A549 (cell line): ENCODE data around the gene LGALS9C. TPM values are rescaled to one million over a fixed set of nuclear protein-coding genes. Genes with fewer than 3 reads are reported as not detected.
"Not testable (repeated sequence)": the region's sequence is repeated elsewhere in the genome, so short reads cannot be mapped to it uniquely, and the experiment has no call there.

ENCODE experiments used
- ATAC-seq, 2 experiments: fragments of 200-7000 bp in 1 of 2; fragments of >200 bp in 1 of 2; cut with Nextera tagmentation in 1 of 2; cut with Tn5 transposase in 1 of 2; 3 replicates each; pipeline versions ENCODE4 v1.8.0 to v1.9.1; 2018 to 2020; ENCODE audit warnings: mild to moderate bottlenecking in 1 of 2, moderate library complexity in 1 of 2
- CTCF ChIA-PET: fragments of 300-600 bp; sonication (Branson Sonifier 250); formaldehyde crosslinking; extraction: SDS; loops from one replicate; lab custom pipeline; 2021; ENCODE audit warnings: antibody characterized with exemption, inconsistent platforms; lab: Yijun Ruan, JAX
- POLR2A ChIA-PET: fragments of 350-600 bp; formaldehyde crosslinking; extraction: SDS; loops from one replicate; lab custom pipeline; 2021; ENCODE audit warnings: antibody characterized with exemption, inconsistent platforms; lab: Yijun Ruan, JAX
- DNase-seq, 2 experiments: peaks; one replicate each; pipeline versions ENCODE4 v3.0.0 to v3.0.0-alpha.2; 2011 to 2016; ENCODE audit warnings: low read depth in 1 of 2, low spot score in 1 of 2
- FAIRE-seq: peaks from 2 replicates; lab custom pipeline; 2011; peaks lifted over from hg19 to GRCh38; lab: Jason Lieb, UNC
- H3K27ac ChIP-seq, 2 experiments: fragments of >200 bp; sonication (Bioruptor Twin); formaldehyde crosslinking; 3 replicates each; pipeline ENCODE4 v1.5.1; 2016 to 2017
- H3K4me1 ChIP-seq: fragments of >200 bp; sonication (Bioruptor Twin); formaldehyde crosslinking; 3 replicates; pipeline ENCODE4 v1.6.1; 2016
- H3K4me2 ChIP-seq: fragments of >200 bp; sonication (Bioruptor Twin); formaldehyde crosslinking; 3 replicates; pipeline ENCODE4 v1.6.1; 2016
- H3K4me3 ChIP-seq: fragments of >200 bp; sonication (Bioruptor Twin); formaldehyde crosslinking; 3 replicates; pipeline ENCODE4 v1.5.1; 2016
- H3K9me3 ChIP-seq: fragments of >200 bp; sonication (Bioruptor Twin); formaldehyde crosslinking; 3 replicates; pipeline ENCODE4 v1.6.1; 2016
- RAD21 ChIP-seq, 2 experiments: fragments of >200 bp in 1 of 2; sonication (Bioruptor Twin) in 1 of 2; formaldehyde crosslinking in 1 of 2; IDR thresholded peaks in 1 of 2; conservative IDR thresholded peaks in 1 of 2; 2 replicates in 1 of 2; 3 replicates in 1 of 2; pipeline ENCODE4 v1.6.1; 2012 to 2018; ENCODE audit warnings: inconsistent platforms in 1 of 2
- SMC3 ChIP-seq: fragments of >200 bp; sonication (Bioruptor Twin); formaldehyde crosslinking; IDR thresholded peaks from 3 replicates; pipeline ENCODE4 v1.6.1; 2018; ENCODE audit warnings: inconsistent platforms
- WGBS: methylation state at CpG from one replicate; pipeline ENCODE4 v1.1.6; 2017; ENCODE audit errors: missing lambda C conversion rate; 5-methylcytosine and 5-hydroxymethylcytosine counted together
- polyA minus RNA-seq: library from RNA; depleted of rRNA, polyadenylated mRNA; stranded (reverse); fragments of >200 nt; gene quantifications from 2 replicates; pipeline ENCODE4 v1.2.3, GENCODE V29; 2011; rRNA and poly(A)+ RNA removed
- polyA plus RNA-seq, 4 experiments: library from polyadenylated mRNA; depleted of rRNA in 3 of 4; stranded (reverse); fragments of >200 nt; fragmentation: RNase III in 1 of 4; extraction: RNeasy Plus Mini Kit Qiagen cat#74134 plus additional on column Dnase treatment in 1 of 4; gene quantifications; 2 replicates in 3 of 4; 3 replicates in 1 of 4; pipeline ENCODE4 v1.2.3, GENCODE V29; 2011 to 2017

LGALS9C gene
- not detected in 2 replicates for polyA plus RNA-seq (2011; rRNA removed)
- polyA plus RNA-seq (2012; cell fraction: cytosol; rRNA removed): not detected in 2 replicates
- polyA plus RNA-seq (2012; cell fraction: nucleus; rRNA removed): not detected in 2 replicates
- polyA plus RNA-seq (2017; fragmentation: RNase III; extraction: RNeasy Plus Mini Kit Qiagen cat#74134 plus additional on column Dnase treatment): not detected in 3 replicates
- polyA minus RNA-seq: not detected in 2 replicates

GRCh38 chr17:18476508-18477308 lies at the start of gene LGALS9C:
Gene LGALS9C, plus strand, starts transcription at chr17:18476789. Its CDS starts 66 bp downstream, at chr17:18476855.
- DNase-seq, H3K27ac ChIP-seq, H3K4me2 ChIP-seq, POLR2A ChIA-PET, FAIRE-seq, H3K9me3 ChIP-seq, H3K4me1 ChIP-seq, H3K4me3 ChIP-seq: not testable (repeated sequence)
- 31% methylated on average over 7 of the region's 9 CpGs for WGBS
- ATAC-seq: peak; percentile 8 to 42; a peak in 3 of 6 replicates
- CTCF ChIA-PET: interaction anchor here (0.5 kb wide), 1 partner anchor 166 kb away, joined by 3 read pairs; no protein-coding TSS in a partner anchor

GRCh38 chr17:18432206-18432605 lies 44.4 kb upstream of the LGALS9C start:
- CTCF ChIA-PET, H3K4me2 ChIP-seq, H3K27ac ChIP-seq, H3K9me3 ChIP-seq, DNase-seq, FAIRE-seq, ATAC-seq, H3K4me3 ChIP-seq, H3K4me1 ChIP-seq, POLR2A ChIA-PET: not testable (repeated sequence)
- WGBS: no CpG with 5 or more reads among the region's 9 CpGs

- no CpG with 5 or more reads among the region's 9 CpGs for WGBS
- FAIRE-seq, DNase-seq, H3K4me2 ChIP-seq, CTCF ChIA-PET, POLR2A ChIA-PET, H3K9me3 ChIP-seq, H3K27ac ChIP-seq, H3K4me1 ChIP-seq, H3K4me3 ChIP-seq: not testable (repeated sequence)
- peak; percentile 11 to 15; a peak in 3 of 6 replicates for ATAC-seq
Measured at GRCh38 chr17:18439465-18439870, 37.1 kb upstream of the LGALS9C start.

DNA sequence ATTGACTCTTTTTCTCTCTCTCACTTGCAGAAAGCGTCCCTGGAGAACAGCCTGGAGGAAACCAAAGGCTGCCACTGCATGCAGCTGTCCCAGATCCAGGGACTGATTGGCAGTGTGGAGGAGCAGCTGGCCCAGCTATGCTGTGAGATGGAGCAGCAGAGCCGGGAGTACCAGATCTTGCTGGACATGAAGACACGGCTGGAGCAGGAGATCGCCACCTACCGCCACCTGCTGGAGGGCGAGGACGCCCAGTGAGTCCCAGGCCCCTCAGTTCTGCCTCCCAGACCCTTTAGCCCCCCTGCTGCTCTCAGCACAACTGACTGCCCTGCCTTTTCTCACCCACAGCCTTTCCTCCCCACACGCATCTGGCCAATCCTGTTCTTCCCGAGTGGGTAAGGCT lies 34.5 kb upstream of the LGALS9C start:
- H3K4me1 ChIP-seq, H3K4me2 ChIP-seq, POLR2A ChIA-PET, H3K4me3 ChIP-seq, DNase-seq, FAIRE-seq, CTCF ChIA-PET, H3K9me3 ChIP-seq, H3K27ac ChIP-seq: not testable (repeated sequence)
- 0% methylated on average over 2 of the region's 9 CpGs for WGBS
- ATAC-seq: peak; percentile 57 to 91
- TF ChIP-seq RAD21 (conservative IDR thresholded peaks at IDR 0.05 in 1 of 2, IDR thresholded peaks at IDR 0.05 in 1 of 2) (peak in 1 of 2 experiments; percentile 37; a peak in 2 of 5 replicates), SMC3 (0 out of 3 replicates have a peak, but pooled peaks have one; percentile 17)

DNA sequence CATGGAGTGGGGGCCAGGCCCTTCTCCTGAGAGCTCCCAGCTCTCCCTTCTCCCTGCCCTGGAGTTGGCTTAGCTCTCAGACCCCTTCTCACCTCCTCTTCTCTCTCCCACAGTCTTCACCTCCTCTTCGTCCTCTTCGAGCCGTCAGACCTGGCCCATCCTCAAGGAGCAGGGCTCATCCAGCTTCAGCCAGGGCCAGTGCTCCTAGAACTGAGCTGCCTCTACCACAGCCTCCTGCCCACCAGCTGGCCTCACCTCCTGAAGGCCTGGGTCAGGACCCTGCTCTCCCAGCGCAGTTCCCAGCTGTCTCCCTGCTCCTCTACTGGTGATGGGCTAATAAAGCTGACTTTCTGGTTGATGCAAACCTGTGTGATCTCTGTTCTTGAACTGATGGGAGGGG lies 34.1 kb upstream of the LGALS9C start:
- H3K4me3 ChIP-seq, H3K4me2 ChIP-seq, H3K4me1 ChIP-seq, CTCF ChIA-PET, POLR2A ChIA-PET, H3K27ac ChIP-seq, FAIRE-seq, DNase-seq, H3K9me3 ChIP-seq: not testable (repeated sequence)
- WGBS: 88% methylated on average over 1 of the region's 4 CpGs
- peak; percentile 19 to 59 for ATAC-seq

DNA sequence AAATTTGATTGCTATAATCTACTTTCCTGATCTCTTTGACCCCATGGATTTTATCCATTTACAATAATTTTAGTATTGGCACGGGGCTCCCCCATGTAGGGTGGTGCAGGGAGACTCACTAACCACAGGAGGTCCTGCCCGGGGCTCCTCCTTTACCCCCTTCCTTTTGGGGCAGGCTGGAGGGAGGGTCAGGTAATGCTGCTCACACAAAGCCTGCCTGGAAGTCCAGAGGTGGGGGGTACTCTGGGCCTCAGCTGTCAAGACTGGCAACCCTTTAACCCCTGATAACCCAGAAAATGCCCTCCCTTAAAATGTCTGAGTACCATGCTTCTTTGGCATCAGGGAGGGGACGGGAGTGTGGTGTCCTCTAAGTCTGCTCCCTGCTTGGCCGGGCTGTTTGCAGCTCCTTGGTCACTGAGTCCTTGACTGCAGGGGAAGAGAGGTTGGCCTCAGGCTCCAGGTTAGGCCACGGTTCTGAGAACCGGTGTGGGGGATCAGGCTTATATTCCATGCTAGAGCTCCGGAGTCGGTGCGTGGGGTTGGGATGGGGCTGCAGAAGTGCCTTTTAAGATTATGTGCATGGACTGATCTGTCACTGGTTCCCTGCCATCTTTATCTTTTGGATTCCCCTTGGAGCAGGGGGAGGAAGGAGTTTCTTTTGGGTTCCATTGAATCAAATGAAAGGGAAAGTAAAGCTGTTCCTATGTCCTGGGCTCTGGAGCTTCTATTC lies 28.9 kb upstream of the LGALS9C start:
- POLR2A ChIA-PET, FAIRE-seq, H3K4me2 ChIP-seq, H3K27ac ChIP-seq, H3K9me3 ChIP-seq, DNase-seq, ATAC-seq, CTCF ChIA-PET, H3K4me3 ChIP-seq, H3K4me1 ChIP-seq: not testable (repeated sequence)
- WGBS: 96% methylated on average over 4 of the region's 9 CpGs

DNA sequence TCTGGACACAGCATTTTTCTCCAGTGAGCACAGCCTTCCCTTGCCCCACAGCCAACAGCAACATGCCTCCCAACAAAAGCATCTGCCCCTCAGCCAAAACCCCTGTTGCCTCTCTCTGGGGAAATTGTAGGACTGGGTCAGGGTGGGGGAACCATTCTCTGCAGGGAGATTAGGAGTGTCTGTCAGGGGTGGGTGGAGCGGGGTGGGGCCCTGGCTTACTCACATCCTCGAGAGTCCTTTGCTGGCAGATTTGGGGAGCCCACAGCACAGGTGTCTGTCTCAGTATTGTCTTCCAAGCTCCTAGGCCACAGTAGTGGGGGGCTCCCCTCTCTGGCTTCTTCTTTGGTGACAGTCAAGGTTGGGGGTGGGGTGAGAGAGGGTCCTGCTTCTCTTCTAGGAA lies 28.3 kb upstream of the LGALS9C start:
- ATAC-seq: 0 out of 6 replicates have a peak, but pooled peaks of 1 of the 2 experiments have one; percentile 11
- H3K27ac ChIP-seq, CTCF ChIA-PET, H3K4me1 ChIP-seq, FAIRE-seq, H3K4me2 ChIP-seq, POLR2A ChIA-PET, H3K9me3 ChIP-seq, H3K4me3 ChIP-seq, DNase-seq: not testable (repeated sequence)
- no CpG with 5 or more reads among the region's 2 CpGs for WGBS

DNA sequence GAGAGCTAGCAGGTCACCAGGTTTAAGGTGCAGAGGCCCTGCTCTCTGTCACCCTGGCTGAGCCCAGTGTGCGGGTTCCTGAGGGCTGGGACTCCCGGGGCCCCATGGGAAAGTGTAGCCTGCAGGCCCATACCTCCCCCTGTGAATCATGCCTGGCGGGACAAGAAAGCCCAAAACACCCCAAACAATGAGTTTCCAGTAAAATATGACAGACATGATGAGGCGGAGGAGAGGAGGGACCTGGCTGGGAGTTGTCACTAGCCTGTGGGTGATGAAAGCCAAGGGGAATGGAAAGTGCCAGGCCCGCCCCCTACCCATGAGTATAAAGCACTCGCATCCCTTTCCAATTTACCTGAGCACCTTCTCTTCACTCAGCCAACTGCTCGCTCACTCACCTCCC lies 26.8 kb upstream of the LGALS9C start:
- WGBS: 60% methylated on average over 6 of the region's 7 CpGs
- H3K4me2 ChIP-seq, CTCF ChIA-PET, ATAC-seq, H3K4me1 ChIP-seq, DNase-seq, H3K4me3 ChIP-seq, H3K27ac ChIP-seq, H3K9me3 ChIP-seq, FAIRE-seq, POLR2A ChIA-PET: not testable (repeated sequence)

- H3K27ac ChIP-seq, CTCF ChIA-PET, FAIRE-seq, H3K4me2 ChIP-seq, POLR2A ChIA-PET, H3K4me3 ChIP-seq, H3K9me3 ChIP-seq, H3K4me1 ChIP-seq, DNase-seq: not testable (repeated sequence)
- 0 out of 6 replicates have a peak, but pooled peaks of 1 of the 2 experiments have one; percentile 26 for ATAC-seq
- no CpG with 5 or more reads among the region's 7 CpGs for WGBS
Measured at GRCh38 chr17:18450998-18451397, 25.6 kb upstream of the LGALS9C start.

DNA sequence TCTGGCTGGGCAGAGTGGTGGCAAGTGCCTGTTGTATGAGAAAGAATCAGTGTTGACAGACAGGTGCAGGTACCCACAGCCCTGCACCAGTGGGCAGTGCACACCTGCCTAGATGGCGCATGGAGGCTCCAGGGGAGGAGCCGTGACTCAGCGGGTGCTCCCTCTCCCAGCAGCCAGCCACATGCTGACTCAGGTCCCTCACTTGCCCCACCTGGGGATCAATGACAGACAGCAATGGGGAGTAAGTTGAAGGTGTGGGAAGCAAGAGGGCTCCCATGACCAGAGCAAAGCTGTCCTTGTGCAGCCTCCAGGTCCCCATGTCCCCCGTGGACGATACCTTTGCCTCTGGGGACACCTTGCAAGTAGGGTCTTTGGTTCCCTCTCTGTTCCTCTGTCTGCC lies 24.6 kb upstream of the LGALS9C start:
- H3K9me3 ChIP-seq, H3K27ac ChIP-seq, CTCF ChIA-PET, POLR2A ChIA-PET, H3K4me3 ChIP-seq, FAIRE-seq, DNase-seq, H3K4me2 ChIP-seq, H3K4me1 ChIP-seq: not testable (repeated sequence)
- ATAC-seq: peak; percentile 61 to 68; a peak in 4 of 6 replicates
- WGBS: 14% methylated on average over 5 of the region's 5 CpGs
